NCI-H1048 (cell line): Measurements from ENCODE around the gene THSD4.

Experiments
- DNase-seq: peaks from one replicate; lab custom pipeline; 2025; lab: John Stamatoyannopoulos, UW

The THSD4 gene

DNA sequence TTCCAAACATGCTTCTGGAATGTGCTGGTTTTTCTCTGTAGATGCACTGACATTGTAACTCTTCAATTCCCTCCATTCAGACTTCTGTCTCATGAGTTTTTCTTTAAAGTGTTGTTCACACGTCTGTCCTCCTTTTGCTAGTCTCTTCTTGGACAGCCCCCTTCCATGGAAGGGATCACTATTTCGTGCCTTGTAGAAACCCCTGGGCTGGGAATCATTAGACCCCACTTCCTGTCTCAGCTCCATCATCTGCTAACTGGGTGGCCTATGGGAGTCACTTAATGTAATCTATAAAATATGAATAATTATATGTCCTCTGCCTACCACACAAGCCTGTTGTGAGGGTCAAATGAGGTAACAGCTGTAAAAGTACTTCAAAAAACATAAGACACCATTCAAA lies 110.6 kb downstream of the THSD4 start:
- no peak for DNase-seq

DNA sequence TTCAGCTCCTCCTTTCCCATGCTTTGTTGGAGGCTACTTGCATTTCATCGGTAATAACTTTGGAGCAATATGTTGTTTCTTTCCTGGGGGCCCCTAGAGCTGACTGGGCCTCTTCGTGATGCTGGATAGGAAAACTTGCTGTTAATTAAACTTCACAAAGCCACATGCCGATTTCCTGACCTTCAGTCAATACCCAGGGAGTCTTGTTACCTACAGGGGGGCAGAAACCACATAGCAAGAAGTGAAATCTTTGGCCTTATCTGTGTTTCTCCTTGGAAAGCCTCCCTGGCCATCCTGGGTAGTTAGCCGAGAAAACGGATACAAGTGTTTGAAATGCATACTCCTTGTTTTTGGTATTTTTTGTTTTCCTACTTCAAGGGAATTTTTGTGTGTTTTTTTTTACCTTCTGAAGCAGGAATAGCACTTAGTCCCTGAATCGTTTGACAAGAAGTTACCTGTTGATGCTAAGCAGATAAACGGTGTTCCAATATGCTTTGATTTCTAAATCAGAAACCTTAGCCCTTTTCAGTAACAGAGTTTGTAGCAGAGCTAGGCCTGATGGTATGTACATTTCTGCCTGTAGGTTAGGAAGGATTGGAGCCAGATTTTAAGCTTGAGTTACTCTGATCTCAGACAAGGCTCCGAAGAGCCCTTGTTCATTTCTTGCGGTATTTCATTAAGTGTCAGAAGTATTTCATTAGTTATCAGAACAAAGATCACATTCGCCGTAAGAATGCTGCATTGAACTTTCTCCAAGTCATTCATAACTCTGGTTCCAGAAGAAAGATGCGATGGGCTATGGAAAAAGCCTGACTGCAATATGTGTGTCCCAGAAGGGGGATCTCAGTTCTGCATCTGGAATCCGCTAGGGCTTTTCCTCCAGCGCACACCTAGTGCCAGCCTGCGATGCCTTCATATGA lies 111.5 kb downstream of the THSD4 start:
- no peak for DNase-seq

DNA sequence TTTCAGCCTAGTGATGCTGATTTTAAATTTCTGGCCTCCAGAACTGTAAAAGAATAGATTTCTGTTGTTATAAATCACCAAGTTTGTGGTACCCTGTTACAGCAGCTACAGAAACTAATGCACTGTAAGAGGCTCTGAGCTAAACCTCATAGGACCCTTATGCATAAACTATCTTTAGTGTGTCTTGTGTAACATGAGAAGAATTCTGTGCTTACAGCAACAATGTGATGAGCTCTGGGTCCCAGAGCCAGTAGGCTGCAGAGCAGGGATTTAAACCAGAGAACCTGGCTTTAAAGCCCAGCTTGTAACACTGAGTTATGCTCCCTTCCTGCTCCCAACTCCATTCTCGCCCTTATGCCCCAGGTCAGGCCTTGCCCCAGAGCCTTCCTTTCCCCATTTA lies 113.1 kb downstream of the THSD4 start:
- DNase-seq: no peak

DNA sequence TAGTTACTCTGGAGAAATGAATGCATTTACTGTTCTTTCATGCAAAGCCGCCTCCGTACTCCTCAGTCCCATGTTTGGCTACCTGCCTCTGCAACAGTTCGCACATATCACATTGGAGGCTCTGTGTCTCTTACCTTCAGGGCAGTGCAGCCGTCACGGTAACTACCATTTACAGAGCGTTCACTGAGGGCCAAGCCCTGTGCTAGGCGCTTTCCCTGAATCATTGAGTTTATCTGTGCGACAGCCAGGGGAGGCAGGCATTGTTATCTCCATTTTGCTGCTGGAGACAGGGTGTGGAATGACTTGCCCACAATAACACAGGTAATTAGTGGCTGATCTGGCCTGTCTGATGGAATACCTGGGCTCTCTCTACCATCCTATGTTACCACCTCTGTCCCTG lies 115.0 kb downstream of the THSD4 start:
- DNase-seq: no peak

DNA sequence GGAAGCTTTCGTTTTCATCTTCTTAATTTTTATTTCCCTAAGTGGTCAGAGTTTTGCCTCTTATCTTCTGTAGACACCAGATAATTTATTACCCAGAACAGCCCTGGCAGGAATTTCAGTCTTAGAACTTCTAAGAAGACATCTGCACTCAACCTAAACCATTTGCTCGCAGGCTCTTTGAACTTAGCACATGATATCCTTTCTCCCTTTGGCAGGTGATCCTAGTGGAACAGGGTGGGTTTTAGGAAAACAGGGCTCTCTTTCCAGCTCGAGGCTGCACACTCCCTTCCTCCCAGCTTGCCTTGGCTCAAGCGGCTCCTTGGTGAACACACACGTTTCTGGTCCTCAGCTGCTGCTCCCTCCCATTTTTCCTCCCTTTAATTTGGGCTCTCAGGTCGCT lies 116.5 kb downstream of the THSD4 start:
- DNase-seq: no peak

DNA sequence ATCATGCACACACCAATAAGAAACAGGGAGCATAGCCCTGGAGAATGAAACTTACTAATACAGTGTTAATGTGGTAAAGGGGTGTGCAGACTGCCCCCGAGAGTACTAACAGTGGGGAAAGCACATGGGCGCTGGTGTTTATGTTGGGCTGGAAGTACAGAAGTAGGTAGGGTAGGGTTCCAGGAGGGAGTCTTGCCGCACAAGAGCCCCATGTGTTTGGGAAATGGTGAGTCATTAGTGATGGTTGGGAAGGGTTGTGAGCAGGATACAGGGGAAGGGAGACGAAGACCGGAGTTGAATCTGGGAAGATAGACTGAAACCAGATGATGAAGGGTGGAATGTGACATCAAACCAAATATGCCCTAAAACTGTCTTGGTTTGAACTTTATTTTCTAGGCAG lies 117.1 kb downstream of the THSD4 start:
- DNase-seq: no peak

DNA sequence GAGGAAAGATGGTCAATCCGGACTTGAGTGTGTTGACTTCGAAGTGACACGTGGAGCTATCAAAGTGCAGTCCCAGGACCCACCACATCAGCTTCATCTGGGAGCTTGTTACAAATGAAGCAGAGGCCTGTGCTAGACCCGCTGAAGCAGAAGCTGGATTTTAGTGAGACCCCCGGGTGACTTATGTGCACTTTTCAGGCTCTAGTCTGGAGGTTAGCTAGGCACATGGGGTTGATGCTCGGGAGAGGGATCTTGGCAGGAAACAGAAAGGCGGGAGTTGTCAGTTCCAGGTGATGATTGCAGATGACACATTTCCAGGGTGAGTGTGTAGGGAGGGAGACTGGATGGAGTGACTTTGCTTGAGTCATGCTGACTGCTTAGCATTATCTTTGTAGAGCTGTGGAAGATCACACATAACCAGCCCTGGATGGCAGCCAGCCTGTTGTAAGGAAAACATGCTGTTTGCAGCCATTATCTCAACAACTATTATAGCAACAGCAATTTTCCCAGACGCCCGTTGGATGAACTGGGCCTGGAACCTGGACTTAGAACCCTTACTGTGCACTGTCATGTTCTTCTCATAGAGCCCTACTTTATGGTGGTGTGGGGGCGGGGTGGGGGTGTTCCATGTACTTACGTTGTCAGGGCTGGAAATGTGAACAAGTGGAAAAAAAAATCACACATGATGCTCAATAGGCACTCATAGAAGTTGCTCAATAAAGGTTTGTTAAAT lies 122.4 kb downstream of the THSD4 start:
- DNase-seq: no peak

DNA sequence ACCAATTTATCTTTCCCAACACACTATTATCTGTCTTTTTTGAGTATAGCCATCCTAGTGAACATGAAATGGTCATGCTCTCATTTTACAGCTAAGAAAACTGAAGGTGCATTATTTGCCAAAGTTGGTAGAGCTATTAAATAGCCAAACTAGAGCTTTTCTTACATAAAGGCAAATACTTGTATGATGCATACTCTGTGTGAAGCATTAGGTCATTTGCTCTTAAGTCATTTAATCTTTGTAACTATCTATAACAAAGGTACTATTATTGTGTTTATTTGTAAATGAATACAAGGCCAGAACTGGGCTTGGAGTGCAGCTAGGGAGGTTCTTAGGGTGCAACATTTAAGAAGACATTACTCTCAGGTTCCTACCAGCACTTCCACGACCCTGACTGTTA lies 123.7 kb downstream of the THSD4 start:
- DNase-seq: no peak

DNA sequence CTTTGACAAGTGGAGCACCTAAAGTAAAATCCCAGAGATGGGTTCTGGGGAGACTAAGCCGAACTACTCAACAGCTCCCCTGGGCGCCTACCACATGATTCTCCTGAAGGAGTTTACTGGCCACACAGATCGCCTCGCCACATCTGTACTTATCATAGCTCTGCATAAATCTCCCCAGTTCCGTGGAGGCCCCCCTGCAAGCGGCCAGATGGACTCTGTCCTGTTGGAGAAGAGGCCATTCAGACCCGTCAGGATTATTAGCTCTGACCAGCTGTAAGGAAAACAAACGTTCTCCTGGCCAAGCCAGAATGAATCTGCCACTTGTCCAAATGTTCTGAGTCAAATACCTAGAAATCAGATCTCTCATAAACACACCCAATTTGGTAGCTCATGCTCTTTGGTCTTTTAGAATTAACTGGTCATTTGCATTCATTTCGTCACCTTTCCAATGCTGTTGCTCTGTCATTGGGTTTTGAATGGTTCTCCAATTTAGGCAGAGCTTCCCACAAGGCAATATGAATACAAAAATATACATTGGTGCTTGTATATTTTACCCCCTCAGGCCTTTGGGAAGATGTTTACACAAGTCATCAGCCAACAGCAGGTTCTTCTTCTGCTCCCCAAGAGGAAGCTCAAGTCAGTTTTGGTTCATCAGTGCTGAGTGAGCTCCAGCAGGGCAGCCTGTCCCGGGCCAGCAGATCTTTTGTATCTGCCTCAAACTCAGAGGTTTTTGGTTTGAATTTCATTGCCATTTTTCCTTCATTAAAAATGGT lies 124.5 kb downstream of the THSD4 start:
- DNase-seq: no peak

DNA sequence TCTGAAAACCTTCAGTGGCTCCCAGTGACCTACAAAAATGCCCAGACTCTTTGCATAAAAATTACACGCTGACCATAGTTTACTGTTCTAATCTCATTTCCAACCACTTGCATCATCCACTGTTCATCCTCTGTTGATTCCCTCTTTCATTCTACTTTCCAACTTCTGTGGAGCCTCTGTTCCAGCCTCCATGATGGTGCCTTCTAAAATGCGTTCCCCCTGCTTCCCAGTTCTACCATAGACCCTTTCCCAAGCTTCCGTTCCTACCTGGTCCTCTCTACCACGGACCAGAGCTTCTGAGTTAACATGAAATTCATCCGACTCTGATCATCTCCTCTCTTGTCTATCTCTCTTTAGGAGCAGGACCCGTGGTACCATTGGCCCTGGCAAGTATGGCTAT lies 127.0 kb downstream of the THSD4 start:
- DNase-seq: no peak

DNA sequence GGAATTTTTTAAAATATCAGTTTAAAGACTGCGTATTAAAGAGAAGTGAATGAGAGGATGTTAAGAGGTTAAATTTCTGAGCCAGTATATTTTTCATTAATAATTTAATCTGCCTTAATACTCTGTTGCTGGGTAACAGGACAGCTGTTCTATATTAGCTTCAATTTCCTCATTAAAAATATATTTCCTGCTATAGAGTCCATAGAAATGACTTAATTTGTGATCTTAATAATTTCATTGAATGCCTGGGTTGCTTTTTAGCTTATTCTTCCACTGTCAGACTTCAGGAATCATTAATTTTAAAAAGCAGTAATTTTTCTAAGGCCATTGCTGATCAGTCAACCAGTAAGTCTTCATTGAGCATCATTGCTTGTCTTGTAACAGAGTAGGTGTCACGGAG lies 129.0 kb downstream of the THSD4 start:
- no peak for DNase-seq

DNA sequence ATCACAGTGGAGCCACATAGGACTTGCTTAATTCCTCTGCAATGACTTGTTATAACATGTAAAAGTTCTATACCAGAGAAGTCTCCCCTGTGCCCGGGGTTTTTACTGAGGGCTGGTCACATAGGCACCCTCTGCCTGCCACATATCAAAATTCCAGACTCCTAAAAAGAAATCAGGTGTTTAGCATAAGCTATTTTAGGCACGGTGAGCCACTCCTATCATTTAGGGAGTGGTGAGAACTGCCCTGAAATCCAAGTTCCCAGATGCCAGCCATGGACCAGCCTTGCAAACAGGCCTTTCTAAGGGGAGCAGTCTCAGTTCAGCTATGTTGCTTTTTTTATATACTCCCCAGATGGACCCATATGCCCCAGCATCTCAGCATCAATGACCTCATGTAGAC lies 130.3 kb downstream of the THSD4 start:
- DNase-seq: no peak

DNA sequence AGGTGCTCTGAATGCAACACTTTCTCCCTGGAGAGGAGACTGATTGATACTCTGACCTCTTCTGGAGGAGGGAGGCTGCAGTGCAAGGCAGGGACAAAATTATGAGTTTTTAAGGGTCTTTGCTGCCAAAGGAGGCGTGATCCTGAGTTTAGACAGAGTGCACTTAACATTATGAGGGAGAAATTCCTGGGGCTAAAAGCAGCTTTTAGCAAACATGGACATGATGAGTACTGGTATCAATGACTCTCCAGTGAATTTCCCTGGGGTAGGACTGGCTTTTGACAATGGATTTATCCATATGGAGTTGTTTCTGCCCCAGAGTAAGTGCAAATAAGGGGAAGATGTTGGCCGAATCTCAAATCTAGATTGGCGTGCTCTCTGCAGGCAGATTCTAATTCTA lies 133.1 kb downstream of the THSD4 start:
- DNase-seq: no peak

DNA sequence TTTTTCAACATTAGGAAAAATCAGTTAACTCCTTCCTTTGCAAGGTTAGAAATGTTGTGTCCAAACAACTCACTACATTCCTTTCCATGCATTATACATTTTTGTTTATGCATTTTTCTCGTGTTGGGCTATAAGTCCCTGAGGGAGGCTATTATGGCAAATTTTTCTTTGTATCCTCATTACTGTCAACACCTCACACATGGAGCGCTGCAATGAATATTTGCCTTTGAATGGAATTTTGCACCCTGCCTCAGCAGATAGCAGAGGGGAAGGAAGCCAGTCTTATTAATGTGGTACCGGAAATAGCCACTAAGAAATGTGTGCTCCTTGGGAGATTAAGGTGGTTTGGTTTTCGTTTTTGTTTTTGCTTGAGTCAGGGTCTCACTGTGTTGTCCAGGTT lies 134.7 kb downstream of the THSD4 start:
- DNase-seq: no peak

DNA sequence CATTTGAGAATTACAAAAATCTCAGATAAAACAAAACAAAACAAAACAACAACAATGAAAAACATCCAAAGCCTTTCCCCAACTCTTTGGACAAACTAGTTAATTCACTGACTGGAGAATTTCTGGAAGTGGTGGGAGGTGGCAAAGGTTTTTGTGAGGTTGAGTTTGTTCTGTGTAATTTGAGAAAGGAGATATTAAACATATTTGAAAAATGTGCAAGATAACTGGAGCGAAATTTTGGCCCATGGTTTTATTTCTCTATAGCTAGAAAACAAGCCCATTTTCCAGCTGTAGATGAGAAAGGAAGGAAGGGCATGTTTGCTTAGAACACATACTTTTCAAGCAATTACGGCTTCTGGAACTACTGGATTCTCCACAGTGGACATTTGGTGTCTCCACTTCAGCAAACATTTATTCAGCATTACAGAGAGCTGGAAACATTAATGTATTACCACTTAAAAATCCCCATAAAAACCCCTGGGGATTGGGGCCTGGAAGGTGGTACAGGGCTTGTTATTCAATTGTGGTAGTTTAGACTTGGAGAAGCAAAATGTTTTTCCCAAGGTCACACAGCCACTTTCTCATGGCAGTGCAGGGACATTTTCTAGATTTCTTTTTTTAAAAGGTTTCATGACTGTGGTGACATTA lies 135.8 kb downstream of the THSD4 start:
- DNase-seq: no peak

DNA sequence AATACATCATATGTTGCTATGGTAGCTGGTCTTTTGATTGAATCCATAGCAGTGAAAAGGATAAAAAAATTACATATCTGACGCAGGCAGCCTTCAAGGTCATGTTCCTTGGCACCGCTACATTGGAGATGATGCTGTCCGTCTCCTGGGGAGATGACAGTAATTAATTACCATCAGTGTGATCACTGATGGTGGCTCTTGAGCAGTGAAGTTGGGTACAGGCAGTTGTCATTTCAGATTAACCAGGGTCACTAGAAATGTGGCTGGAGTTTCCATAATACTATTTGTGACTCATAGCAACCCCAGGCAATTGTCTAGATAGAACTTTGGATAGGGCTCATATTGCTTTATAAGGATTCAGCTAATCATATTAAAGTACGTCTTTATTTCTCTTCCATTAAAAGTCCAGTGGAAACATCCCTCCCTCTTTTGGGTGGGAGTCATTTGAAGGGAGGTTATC lies 136.3 kb downstream of the THSD4 start:
- DNase-seq: no peak

DNA sequence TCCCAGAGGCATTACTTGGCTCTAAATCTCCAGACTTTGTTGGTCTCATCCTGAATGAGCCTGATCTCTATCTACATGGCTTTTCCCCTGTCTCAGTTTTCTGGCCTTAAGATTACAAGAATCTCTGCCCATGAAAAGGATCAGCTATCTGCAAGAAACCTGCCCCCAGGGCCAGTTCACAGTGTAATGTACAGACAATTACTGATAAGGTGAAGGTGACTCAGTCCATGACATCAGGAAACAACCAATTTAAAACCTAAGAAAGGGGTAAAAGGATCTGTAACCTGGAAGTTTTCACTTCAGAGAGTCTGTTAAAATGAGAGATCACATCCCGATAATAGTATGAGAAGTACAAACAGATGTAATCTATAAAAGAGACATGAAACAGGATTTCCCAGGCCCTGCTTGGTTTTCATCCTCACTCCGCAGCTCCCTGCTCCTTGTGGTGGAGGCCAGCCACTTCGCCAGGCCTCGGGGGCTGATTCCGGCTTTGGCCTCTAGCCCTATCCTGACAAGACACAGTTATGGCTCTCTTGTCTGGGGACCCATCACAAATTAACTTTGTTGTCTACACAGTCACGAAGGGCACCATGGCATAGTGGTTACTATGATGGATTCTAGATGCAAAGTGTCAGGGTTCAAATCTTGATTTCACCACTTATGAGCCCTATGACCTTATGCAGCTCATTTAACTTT lies 136.9 kb downstream of the THSD4 start:
- DNase-seq: no peak

DNA sequence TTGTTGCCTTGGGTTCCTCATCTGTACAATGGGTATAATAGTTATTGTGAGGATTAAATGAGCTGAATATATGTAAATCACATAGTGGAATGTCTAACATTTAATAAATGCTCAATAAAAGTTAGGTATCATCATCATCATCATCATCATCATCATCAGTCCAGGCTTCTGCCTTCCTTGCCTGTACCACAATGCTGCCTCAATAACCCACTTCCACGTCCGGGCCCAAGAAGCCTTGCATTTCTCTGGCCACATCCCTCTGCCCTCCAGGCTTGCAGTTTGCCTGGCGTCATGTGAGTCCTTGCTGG lies 137.4 kb downstream of the THSD4 start:
- DNase-seq: no peak

DNA sequence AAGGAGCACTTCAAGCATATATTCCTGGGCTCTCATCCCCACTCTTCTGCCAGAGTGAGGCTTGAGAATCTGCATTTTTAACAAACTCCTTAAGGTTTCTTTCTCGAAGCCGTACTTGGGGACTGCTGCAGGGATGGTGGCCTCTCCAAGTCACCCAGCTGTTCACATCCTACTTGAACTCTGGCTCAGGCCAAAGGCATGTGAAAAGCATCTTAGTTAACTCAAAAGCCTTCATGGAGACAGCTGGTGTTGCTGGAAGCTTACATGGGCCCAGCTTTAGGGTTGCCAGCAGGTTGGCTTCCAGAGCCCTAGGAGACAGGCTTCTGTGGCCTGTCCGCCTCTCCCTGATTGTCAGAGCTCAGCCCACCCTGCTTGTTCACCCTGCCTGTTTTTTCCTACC lies 139.2 kb downstream of the THSD4 start:
- DNase-seq: no peak

DNA sequence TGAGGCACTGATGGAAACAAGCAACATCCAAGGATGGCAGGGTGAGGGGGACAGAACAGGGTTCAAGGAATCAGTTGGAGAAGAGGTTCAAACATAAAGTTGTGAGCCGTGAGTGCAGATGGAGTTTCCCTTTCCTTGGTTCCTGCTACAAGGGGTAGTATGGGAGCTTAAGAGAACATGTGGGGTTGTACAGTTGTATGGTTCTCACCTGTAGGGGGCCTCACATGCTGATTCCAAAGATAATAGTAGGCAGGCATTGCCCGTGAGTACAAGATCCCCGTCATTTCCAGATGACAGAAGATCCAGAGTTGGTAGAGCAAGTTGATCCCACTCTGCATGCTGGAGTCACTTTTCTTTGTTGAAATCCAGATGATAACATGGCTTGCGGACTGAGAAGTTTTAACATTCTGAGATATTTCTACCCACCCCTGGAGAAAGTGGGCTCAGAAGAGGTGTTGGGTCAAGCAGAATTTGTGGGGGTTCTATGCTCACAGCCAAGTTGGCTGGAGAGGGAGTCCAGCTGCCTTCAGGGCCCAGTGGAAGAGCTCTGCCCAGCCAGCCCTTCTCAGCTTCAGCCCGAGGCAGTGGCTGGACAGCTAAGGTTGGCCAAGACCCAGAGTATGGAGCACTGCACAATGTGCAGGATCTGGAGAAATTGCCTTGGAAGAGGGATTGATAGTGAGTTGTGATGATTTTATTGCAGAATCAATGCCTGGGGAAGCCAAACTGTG lies 141.8 kb downstream of the THSD4 start:
- no peak for DNase-seq

DNA sequence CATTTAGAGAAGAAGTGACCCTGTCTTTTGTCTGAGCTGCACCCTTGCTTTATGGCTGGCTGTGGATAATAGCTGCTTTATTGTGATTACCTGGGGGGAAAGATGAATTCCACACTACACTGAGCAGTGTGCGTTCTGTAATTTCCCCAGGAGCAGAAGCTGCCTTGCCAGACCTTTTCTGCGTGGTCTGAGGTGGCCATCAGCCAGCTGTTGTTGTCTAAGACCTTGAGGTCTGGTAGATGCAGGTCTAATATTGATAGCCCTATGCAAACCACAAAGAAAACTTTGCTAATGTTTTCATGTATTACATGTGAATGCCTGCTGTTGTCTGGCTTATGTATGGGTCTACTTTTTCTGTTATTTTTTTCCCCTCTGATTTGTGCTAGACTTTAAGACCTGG lies 144.6 kb downstream of the THSD4 start:
- no peak for DNase-seq
